ENCODE measurements around the gene ADAM33. TPM values are rescaled to one million over a fixed set of nuclear protein-coding genes. Genes with fewer than 3 reads are reported as not detected.

ADAM33 gene
- total RNA-seq, result 10 to 100 TPM; 18.2 to 38.3 TPM

- DNase-seq (ENCODE audit: low spot score), result no peak
- 11% methylated on average over 53 of the region's 65 CpGs for WGBS
- Histone ChIP-seq H3K27me3 (replicated peaks; ENCODE audit: insufficient read depth) (peaks cover 3% of the 10 kb centered on the region), H3K4me3 (peak within 1 kb of the TSS; percentile 34), H3K36me3 (no peaks in the 10 kb centered on the region), H3K4me1 (replicated peaks) (peaks cover 5% of the 10 kb centered on the region), H3K9me3 (no peaks in the 10 kb centered on the region), H3K27ac (peak within 1 kb of the TSS; percentile 69 to 76)
- TF ChIP-seq CTCF (IDR thresholded peaks at IDR 0.05), result no peak
- no peak for TF ChIP-seq POLR2A (IDR thresholded peaks at IDR 0.05)
- no peak for TF ChIP-seq POLR2AphosphoS5 (IDR thresholded peaks at IDR 0.05)
- intact Hi-C loops (cut with DNase I), result no loop called here
Measured at GRCh38 chr20:3681931-3682781, at the start of gene ADAM33. TSS of gene ADAM33 (minus strand) at chr20:3682010. CDS start at chr20:3682004, 6 bp downstream.

GRCh38 chr20:3730803-3731672, 49.2 kb upstream of the ADAM33 start:
- Histone ChIP-seq H3K9me3 (no peaks in the 10 kb centered on the region), H3K27me3 (replicated peaks; ENCODE audit: insufficient read depth) (no peaks in the 10 kb centered on the region), H3K4me1 (replicated peaks) (no peaks in the 10 kb centered on the region), H3K36me3 (no peaks in the 10 kb centered on the region), H3K27ac (no peak overlapping the region), H3K4me3 (no peak overlapping the region)
- DNase-seq (ENCODE audit: low spot score), result no peak
- intact Hi-C loops (cut with DNase I), result no loop called here
- TF ChIP-seq POLR2AphosphoS5 (IDR thresholded peaks at IDR 0.05) (no peak), POLR2A (IDR thresholded peaks at IDR 0.05) (no peak), CTCF (IDR thresholded peaks at IDR 0.05) (no peak)
- 88% methylated on average over 12 of the region's 12 CpGs for WGBS

- Histone ChIP-seq H3K9me3 (no peaks in the 10 kb centered on the region), H3K27me3 (replicated peaks; ENCODE audit: insufficient read depth) (no peaks in the 10 kb centered on the region), H3K27ac (no peak overlapping the region), H3K4me1 (replicated peaks) (no peaks in the 10 kb centered on the region), H3K36me3 (no peaks in the 10 kb centered on the region), H3K4me3 (no peak overlapping the region)
- TF ChIP-seq CTCF (IDR thresholded peaks at IDR 0.05) (no peak), POLR2A (IDR thresholded peaks at IDR 0.05) (no peak), POLR2AphosphoS5 (IDR thresholded peaks at IDR 0.05) (no peak)
- WGBS, result 76% methylated on average over 8 of the region's 8 CpGs
- no peak for DNase-seq (ENCODE audit: low spot score)
- intact Hi-C loops (cut with DNase I), result no loop called here
Measured at GRCh38 chr20:3729811-3730540, 48.2 kb upstream of the ADAM33 start.

- Histone ChIP-seq H3K27ac (no peak overlapping the region), H3K4me3 (no peak overlapping the region), H3K36me3 (no peaks in the 10 kb centered on the region), H3K9me3 (no peaks in the 10 kb centered on the region), H3K4me1 (replicated peaks) (no peaks in the 10 kb centered on the region), H3K27me3 (replicated peaks; ENCODE audit: insufficient read depth) (no peaks in the 10 kb centered on the region)
- 92% methylated on average over 6 of the region's 6 CpGs for WGBS
- no peak for DNase-seq (ENCODE audit: low spot score)
- TF ChIP-seq POLR2AphosphoS5 (IDR thresholded peaks at IDR 0.05) (no peak), POLR2A (IDR thresholded peaks at IDR 0.05) (no peak), CTCF (IDR thresholded peaks at IDR 0.05) (no peak)
- intact Hi-C loops (cut with DNase I), result no loop called here
Measured at GRCh38 chr20:3729378-3729777, 47.6 kb upstream of the ADAM33 start.
